Inflammatory macrophage (primary cell): ENCODE results near the gene GJB1.
A peak's percentile ranks its signal among the peaks of the same experiment; 100 is the strongest.

Source experiments
- DNase-seq, 2 donors: peaks; one replicate each; pipeline ENCODE4 v3.0.0-alpha.2; 2020 to 2022

Gene GJB1

DNA sequence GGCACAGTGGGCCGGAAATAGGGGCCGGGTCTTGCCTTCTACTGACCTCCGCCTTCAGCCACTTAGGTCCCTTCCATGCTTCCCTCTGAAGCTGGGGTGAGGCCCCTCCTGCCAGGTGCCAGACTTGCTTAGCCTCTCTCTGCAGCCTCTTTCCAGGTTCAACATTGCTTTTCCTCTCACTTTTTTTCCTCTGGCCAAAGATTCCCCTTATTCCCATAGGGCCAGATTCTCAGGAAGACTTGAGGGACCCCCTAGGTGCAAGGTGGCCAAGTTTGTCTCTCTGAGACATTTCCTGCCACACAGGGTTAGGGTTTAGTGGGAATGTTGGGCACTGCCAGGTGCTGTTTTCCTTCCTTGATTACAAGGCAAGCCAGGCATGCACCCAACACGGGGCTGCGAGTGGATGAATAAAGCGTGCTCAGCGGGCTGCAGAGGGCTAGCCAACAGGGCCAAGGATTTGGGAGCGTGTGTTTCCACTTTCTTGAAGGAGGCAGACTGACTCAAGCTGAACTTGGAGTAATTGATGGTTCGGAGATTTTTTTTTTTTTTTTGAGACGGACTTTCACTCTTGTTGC, 7.6 kb upstream of the GJB1 start:
- no peak for DNase-seq

DNA sequence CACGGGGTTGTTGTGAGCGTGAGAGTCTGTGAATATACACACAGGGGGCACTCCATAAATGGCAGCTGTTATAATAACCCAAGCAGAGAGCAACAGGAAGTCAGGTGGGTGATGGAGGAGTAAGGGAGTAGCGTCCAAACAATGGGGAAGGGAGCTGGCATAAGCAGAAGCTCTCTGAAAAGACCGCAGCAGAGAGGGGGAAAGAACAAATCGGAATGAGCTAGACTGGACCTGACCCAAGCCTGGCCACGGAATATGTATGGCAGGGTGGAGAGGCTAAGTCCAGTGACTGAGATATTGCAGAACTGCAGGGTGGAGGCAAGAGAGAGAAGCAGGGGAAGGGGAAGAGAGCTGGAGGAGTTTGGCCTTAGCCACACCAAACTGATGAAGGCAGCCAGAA, 6.5 kb upstream of the GJB1 start:
- no peak for DNase-seq

DNA sequence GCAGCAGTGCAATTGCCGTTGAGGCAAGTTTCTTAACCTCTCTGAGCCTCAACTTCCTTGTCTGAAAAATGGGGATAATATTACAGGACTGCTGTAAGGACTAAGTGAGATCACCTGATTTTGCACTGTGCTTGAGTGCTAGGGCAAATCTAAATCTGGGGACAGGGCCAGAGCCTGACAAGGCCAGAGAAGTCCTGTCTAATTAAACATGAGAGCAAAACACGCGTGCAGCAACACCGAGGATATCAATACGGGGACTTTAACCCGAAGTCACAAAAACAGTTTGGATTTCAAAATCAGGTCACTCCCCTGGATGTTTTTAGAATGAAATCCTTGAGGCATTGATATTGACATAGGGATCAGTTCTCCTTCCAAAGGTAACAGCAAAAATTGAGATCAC, 5.7 kb upstream of the GJB1 start:
- DNase-seq, result no peak

DNA sequence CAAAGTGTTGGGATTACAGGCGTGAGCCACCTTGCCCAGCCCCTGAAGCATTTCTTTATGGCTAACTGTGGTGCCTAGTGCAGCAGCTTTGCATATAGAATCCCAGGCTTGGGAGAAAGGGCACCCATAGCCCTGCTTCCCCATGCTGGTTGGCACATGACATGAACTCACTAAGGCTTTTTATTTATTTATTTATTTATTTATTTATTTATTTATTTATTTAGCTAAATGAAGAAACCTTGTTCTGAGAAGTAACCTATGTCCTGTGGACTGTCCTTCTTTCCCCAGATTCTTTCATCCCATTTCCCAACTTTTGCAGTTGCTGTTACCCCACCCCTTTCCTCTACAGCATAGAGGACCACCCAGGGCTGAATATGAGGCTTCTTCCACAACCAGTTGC, 1.9 kb upstream of the GJB1 start:
- DNase-seq, result no peak

DNA sequence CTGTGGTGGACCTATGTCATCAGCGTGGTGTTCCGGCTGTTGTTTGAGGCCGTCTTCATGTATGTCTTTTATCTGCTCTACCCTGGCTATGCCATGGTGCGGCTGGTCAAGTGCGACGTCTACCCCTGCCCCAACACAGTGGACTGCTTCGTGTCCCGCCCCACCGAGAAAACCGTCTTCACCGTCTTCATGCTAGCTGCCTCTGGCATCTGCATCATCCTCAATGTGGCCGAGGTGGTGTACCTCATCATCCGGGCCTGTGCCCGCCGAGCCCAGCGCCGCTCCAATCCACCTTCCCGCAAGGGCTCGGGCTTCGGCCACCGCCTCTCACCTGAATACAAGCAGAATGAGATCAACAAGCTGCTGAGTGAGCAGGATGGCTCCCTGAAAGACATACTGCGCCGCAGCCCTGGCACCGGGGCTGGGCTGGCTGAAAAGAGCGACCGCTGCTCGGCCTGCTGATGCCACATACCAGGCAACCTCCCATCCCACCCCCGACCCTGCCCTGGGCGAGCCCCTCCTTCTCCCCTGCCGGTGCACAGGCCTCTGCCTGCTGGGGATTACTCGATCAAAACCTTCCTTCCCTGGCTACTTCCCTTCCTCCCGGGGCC, 1.2 kb downstream of the GJB1 start:
- DNase-seq, result no peak

DNA sequence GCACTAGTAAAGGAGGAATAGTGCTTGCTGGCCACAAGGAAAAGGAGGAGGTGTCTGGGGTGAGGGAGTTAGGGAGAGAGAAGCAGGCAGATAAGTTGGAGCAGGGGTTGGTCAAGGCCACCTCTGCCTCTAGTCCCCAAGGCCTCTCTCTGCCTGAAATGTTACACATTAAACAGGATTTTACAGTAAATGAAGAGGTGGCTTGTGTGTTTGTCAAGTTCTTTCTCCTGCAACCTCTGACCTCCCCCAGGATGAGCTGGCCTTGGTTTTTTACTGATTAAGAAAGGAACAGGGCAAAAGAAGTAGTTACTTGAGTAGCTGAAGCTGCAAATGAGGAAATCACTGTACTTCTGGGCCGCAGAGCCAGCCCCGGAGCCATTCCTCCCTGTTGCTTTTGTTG, 2.0 kb downstream of the GJB1 start:
- DNase-seq, result peak; percentile 45 to 54

DNA sequence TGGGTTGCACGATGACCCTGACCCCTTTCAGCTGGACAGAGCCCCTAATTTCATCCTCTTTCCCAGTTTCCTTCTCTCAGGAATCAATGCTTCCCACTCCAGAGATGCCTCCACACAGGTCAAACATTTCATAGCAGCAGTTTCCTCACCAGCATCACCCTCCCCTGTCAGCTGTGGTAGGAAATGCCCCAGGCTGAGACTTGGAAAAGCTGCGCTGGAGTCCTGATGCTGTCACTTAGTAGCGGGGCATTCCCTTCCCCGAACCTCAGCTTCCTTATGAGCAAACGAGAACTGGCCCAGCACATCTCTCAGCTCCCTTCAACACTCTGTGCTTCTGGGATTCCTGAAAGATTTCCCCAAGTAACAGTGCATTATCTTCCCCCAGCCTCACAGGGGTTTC, 2.7 kb downstream of the GJB1 start:
- DNase-seq, result peak; percentile 20 to 33

DNA sequence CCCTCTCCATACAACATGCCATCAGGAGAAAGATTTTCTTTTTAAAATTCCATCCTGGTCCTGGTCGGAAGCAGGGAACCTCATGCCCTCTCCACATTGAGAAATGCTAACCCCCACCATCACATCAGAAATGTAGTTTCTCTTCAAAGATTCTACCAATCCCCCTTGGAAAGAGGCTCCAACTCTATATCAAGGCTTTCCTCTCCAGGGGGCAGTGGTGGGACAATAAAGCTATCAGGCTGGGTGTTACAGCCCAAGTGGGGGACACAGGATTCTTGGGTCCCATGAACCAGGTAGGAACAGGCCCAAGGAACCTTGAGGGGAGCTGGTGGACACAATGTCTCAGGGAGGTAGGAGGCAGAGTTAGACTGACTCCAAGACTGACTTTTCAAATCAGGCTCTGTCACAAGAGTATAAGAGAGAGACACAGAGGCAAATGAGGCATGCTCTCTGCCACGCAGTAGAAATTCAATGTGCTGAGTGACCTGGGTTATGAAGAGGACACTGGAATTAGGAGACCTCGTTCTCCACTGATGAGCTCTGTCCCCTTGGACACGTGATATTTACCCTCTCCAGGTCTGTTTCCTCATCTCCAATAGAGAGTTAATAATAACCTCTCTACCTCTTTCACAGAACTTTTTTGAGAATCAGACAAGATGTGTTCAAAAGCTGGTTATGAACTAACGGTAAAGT, 4.5 kb downstream of the GJB1 start:
- DNase-seq, result no peak

DNA sequence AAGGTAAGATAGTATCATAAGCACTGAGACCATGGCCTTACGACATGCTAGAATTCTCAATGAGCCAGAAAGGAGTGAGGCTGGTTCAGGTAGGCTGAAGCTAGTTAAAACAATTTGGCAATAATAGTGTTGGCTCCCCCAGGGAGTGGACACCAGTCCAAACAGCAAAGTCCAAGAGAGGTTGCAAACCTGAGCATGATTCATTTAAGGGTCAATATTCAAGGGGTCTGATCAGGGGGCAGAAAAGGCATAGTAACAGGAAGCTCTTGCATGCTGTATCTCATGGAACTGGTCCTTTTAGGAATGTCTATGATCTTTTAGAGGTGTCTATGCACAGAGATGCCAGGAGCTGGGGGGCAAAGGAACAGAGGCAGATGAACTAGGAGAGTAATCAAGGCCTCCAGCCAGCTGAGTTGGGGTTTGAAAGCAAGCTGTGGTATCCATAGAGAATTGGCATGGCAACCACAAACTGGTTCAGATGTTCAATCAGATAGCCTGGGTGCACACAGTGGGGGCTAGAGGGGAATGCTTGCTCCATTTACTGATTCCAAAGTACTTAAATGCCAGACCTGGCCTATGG, 5.1 kb downstream of the GJB1 start:
- DNase-seq, result no peak

DNA sequence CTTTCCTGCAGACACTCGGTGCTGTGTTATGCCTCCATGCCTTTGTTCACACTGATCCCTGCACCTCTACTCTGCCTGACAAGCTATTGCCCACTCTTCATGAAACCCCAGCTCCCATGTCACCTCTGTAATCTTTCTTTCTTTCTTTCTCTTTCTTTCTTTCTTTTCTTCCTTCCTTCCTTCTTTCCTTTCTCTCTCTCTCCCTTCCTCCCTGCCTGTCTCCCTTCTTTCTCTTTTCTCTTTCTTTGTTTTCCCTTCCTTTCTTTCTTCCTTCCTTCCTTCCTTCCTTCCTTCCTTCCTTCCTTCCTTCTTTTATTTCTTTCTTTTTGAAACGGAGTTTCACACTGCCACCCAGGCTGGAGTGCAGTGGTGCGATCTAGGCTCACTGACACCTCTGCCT, 12.5 kb downstream of the GJB1 start:
- DNase-seq, result no peak

DNA sequence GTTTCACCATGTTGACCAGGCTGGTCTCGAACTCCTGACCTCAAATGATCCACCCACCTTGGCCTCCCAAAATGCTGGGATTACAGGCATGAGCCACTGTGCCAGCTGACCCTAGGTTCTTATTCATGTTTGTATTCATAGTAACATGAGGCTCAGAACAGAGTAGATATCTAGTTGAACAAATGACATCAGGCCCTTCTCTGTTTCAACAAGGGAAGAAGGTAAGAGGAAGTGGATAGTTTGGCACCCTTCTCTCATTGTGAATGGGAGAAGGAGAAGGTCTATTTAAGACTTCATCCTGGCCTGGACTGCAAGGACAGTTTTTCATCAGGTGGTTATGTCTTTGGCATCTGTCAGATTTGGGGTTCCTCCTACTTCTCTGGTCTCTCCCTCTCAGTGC, 13.8 kb downstream of the GJB1 start:
- peak; percentile 57 to 66 for DNase-seq

DNA sequence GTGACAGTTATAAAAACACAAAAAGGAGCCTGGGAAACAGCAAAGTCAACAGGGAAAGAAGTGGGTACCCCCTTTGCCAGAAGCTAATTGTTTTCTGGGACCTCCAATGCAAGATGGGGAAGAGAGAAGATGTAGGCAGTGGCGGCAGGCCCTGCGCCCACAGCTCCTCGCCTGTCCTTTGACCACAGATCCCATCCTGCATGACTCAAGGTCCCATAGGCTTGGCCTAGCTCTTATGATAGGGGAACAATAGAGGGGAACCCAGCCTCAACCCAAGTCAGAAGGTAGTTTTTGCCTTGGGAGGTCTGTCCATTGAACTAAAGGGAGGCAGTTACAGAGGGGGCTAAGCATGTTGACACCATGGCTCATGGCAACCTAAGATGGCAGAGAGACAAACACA, 16.8 kb downstream of the GJB1 start:
- peak; percentile 53 to 78 for DNase-seq

DNA sequence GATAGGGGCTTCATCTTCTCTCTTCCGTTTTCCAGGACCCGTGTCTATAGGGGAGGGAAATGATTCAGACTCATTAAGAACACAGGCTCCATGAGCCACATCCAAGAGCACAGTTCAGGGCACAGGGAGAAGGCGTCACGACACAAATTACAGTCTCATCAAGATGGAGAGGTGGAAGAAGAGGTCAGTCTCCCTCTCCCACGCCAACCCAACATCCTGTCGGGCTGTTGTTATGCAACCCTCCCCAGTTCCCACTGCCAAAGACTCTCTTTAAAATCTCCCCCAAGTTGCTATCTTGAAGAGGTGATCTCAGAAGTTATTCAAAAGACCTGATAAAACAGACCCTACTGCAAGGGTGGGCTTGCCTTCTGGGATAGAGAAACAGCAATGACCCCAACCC, 18.3 kb downstream of the GJB1 start:
- peak; percentile 26 to 61 for DNase-seq

DNA sequence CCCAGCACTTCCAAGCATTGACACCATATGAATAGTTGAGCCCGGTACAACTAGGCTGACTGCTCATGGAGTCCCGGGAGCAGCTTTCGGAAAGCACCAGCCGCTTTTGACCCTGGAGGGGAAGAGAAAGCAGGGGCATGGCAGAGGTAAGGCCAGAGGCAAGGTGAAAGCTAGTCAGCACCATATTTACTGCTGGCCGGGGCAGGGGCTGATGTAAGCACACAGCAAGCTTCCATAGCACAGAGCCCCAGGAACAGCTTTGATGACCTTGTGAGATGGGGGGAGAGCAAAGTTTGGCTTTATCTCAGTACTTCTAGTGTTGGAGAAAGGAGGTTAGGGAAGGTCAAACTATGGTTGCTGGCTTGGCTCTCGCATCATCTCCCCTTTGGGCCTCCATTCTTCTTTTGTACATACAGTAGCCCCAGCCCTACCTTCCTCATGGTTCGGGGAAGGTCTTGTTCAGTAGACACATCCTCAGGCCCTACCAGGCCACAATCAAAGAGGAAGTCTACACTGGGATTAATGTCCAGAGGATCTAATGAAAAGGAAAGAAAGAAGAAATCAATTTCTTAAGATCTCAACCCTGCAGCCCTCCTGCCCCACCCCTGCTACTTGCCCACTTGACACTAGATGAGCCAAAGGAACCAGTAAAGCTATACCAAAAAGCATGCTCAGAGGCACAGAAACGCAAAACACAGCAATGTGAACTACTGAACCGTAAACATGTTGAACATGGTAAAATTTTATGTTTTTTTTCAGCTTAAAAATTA, 21.5 kb downstream of the GJB1 start:
- no peak for DNase-seq

DNA sequence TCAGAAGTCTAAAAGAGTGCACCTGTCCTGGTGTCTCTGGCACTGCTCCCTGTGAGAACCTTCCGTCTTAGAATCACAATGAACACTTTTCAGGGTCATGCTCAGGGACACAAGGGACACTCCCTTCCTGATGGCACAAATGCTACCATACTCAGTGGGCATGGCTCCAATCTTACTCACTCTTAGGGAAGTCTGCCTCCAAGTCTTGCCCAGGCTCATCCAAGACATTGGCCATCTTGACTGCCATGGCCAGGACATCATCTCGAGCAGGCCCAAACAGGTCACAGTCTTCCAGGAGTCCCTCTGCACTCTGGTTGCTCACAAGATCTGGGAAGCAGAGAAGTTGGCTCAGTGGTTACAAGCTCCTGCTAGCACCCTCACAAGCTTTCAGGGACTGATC, 22.1 kb downstream of the GJB1 start:
- no peak for DNase-seq

DNA sequence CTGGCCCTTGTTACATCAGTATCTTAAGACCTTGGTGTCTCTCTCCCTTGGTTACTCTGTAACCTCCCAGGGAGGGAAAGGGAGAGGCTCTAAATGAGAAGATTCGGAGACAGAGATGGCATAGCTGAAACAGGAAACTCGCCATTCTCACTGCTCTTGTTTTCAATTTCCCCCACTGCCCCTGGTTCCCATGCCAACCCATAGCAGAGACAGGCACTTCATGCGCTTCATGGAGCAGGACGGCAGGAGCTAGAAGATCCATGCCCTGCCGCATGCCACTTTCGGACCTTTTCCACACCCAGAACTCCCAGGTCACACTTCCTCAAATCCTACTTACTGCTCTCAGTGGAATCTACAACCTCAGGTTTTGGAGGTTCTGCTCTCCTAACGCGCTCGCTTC, 27.8 kb downstream of the GJB1 start:
- DNase-seq, result no peak

DNA sequence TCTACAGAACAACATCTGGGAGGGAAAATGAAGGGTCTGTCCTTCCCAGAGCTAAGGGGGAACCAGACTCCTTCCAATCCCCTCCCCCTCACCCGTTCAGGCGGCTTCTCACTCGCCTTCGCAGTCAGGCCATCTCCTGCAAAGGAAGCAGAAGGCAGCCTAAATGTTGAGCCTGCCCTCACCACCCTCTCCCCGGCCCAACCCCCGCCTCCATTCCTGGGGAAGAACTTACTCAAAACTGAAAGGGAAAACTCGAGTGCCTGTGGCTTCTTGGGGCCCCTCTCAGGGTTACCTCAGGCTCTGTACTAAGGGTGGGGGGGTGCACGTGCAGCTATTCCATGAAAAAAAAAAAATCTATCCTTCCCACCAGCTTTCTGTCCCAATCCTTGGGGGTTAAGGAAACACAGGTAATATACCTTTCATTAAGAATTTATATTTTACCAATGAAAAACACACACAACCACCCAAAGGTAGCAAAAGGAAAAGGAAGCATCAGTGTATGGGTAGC, 28.5 kb downstream of the GJB1 start:
- DNase-seq, result peak in 1 of 2 donors; percentile 51

DNA sequence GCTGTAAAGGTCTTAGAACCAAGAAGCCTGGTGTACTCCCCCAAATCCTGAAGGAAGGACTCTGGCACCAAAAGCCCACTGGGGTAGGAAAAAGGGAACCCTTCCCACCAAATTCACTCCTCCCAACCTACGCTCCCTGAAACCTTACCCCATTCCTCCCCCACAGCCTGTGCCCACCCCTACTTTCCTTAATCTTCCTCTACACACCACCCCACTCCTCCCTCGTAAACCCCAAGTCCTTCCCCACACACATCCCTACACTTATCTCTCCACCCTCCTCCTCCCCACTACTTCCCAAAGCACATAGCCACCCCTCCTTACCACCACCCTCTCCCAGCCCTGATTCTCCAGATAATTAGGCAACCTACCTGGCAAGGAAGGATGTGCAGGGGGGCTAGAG, 29.2 kb downstream of the GJB1 start:
- no peak for DNase-seq

DNA sequence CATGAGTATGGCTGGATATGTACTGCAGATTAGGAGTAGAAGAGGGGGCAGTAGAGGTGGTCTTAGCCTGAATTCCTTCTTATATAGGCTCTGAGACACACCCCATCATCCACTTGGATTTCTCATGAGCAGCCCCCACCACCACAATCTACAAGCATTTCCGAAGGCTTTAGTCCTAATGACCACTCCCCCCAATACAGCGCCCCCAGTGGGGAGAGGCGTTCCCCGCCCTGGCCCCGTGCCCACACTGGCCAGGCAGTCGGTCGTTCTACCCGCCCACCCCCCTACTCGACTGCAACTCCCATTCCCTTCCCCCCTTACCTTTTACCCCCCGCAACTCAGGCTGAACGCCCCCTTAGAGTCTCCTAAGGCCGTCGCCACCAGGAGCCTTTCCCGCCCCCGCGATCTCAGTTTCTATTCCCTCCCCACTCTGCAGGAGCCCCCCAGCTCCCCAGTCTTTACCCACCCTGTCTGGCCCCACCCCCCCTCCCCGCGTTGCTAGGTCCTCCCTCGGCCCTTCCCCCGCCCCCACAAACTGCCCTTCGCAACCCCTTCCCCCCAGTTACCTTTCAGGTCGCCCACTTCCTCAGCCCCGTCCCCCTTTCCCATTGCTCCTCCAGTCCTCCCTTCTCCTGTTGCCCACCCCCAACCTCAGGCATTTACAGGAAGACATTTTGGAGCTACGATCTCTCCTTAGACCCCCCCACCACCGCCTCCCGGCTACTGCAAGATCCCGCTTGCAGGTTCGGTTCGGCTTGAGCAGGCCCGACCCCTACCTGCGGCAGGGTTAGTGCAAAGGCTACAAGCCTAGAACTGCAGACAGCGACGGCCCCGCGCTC, 30.4 kb downstream of the GJB1 start:
- DNase-seq, result peak; percentile 26 to 40

DNA sequence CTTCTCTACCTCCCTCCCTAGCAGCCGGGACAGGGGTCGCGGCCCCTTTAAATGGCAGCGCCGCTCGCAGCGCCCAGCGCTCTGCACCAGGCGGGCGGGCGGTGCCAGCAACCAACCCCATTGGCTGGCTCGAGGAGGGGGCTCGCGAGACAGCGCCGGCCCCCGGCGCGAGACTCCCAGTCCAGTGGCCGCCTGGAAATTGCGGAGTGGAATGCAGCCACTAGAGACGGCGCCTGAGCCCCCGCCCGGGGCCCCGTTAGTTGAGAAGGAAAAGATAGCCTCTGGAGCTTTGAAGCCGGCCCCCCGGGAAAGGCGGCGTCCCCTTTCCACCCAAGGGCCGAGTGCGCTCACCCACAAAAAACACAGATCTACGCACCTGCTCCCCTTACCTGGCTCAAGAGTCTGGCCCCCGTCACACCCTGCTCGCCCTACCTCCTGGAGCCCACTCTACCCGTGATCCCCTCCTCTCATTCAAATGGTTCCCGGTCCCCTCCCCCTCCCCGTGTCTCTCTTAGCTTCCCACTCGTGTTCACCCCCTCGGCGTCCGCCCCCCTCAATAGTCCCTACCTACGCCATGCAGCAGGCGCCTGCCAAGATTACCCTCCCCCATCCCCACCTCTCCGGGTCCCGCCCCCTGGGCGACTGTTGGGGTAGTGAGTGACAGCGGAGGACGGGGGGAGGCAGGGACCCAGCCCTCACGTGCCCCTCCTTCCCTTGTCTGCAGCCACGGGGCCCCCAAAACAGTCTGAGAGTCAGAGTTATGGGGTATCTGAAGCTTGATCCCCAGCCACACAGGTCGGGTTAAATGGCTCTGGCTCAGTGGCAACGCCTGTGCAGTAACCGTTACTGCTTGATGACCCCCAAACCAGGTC, 31.3 kb downstream of the GJB1 start, which contains the start of gene ZMYM3:
Gene ZMYM3 (minus strand): TSS at position 49 of the 872 bp plus-strand sequence. CDS start 885 bp downstream, outside the sequence.
- DNase-seq, result peak; percentile 75 to 81

DNA sequence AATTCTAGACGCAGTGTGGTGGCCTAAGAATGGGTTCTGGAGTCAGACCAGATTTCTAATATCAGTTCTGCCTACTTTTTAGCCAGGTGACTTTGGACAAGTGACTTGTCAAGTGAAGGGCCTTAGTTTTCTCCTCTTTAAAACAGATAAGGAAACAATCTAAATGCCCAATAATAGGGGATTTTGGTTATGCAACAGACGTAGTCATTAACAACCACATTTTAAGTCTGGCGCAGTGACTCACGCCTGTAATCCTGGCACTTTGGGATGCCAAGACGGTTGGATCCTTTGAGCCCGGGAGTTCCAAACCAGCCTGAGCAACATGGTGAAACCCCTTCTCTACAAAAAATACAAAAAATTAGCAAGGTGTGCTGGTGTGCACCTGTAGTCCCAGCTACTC, 33.0 kb downstream of the GJB1 start:
- DNase-seq, result no peak
